Tibial nerve (tissue), 3 donors: ENCODE measurements around the gene MAML3.

Experiments used
- CTCF ChIP-seq, 5 experiments: fragments of 200-600 bp in 3 of 5; fragments of 450-650 bp in 2 of 5; sonication (generic) in 3 of 5; IDR thresholded peaks; one replicate each; pipeline ENCODE4 v1.5.1; 2016 to 2019; ENCODE audit warnings: antibody characterized with exemption in 5 of 5, mild to moderate bottlenecking in 3 of 5, moderate library complexity in 2 of 5
- POLR2A ChIP-seq, 2 donors: fragments of 450-650 bp; IDR thresholded peaks; one replicate each; pipeline ENCODE4 v1.6.1; 2017; ENCODE audit warnings: antibody characterized with exemption in 2 of 2, mild to moderate bottlenecking in 2 of 2, moderate library complexity in 2 of 2

- TF ChIP-seq POLR2A (IDR thresholded peaks at IDR 0.05) (no peak), CTCF (IDR thresholded peaks at IDR 0.05) (no peak)
Measured at GRCh38 chr4:140070973-140071372, 83.0 kb downstream of the MAML3 start.
